GM12878 (cell line): ENCODE measurements around the gene COLQ. TPM values are rescaled to one million over a fixed set of nuclear protein-coding genes. Genes with fewer than 3 reads are reported as not detected.

Experiments used
- ATAC-seq: fragments of 200-7000 bp; cut with Tn5 transposase; 3 replicates; pipeline ENCODE4 v1.9.1; 2020; ENCODE audit warnings: mild to moderate bottlenecking, moderate library complexity
- BruUV-seq: library from RNA; stranded (reverse); fragments of 400-500 nt; replicated peaks from 2 replicates; lab custom pipeline; 2021; lab: Mats Ljungman, UMichigan
- CTCF ChIA-PET: fragments of 300-600 bp; sonication (Branson Sonifier 250); formaldehyde crosslinking; extraction: SDS; loops from one replicate; lab custom pipeline; 2021; ENCODE audit warnings: inconsistent platforms; lab: Yijun Ruan, JAX
- POLR2A ChIA-PET: fragments of 350-600 bp; formaldehyde crosslinking; extraction: SDS; loops from one replicate; lab custom pipeline; 2021; ENCODE audit warnings: inconsistent platforms; lab: Charles Lee
- RAD21 ChIA-PET: fragments of 300-600 bp; sonication (Branson Sonifier 250); formaldehyde crosslinking; loops from one replicate; lab custom pipeline; 2023; ENCODE audit warnings: antibody characterized with exemption; ENCODE audit not compliant: unreplicated experiment; lab: Charles Lee
- SMC1A ChIA-PET: fragments of 300-600 bp; sonication (Branson Sonifier 250); formaldehyde crosslinking; loops from one replicate; lab custom pipeline; 2023; ENCODE audit not compliant: unreplicated experiment, uncharacterized antibody; lab: Charles Lee
- DNase-seq: peaks from one replicate; pipeline ENCODE4 v3.0.0-alpha.2; 2011; ENCODE audit warnings: low read depth, low spot score
- FAIRE-seq: peaks from 3 replicates; lab custom pipeline; 2011; peaks lifted over from hg19 to GRCh38; lab: Jason Lieb, UNC
- H2AFZ ChIP-seq: 2 replicates; pipeline ENCODE4 v1.6.0; 2011; ENCODE audit warnings: low read depth, low read length, control low read depth; ENCODE audit not compliant: control insufficient read depth
- H3K27ac ChIP-seq: 2 replicates; pipeline ENCODE4 v1.5.1; 2011; ENCODE audit warnings: control low read depth; ENCODE audit not compliant: control insufficient read depth, insufficient read depth
- H3K27me3 ChIP-seq, 2 experiments: replicated peaks in 1 of 2; 2 replicates each; pipeline versions ENCODE4 v1.6.0 to v1.6.1; 2011; ENCODE audit warnings: low read length in 1 of 2; ENCODE audit not compliant: control insufficient read depth in 2 of 2, insufficient read depth in 2 of 2
- H3K36me3 ChIP-seq, 2 experiments: 2 replicates each; pipeline ENCODE4 v1.5.1; 2011; ENCODE audit warnings: low read length in 1 of 2; ENCODE audit not compliant: control insufficient read depth in 2 of 2, insufficient read depth in 2 of 2
- H3K4me1 ChIP-seq: 2 replicates; pipeline ENCODE4 v1.6.1; 2011; ENCODE audit warnings: mild to moderate bottlenecking, low read length, moderate library complexity, mixed read lengths; ENCODE audit not compliant: control insufficient read depth, insufficient read depth
- H3K4me2 ChIP-seq: 2 replicates; pipeline ENCODE4 v1.6.0; 2011; ENCODE audit warnings: control low read depth; ENCODE audit not compliant: control insufficient read depth, insufficient read depth
- H3K4me3 ChIP-seq: fragments of 200-600 bp; sonication (generic); 2 replicates; pipeline ENCODE4 v1.5.1; 2016
- H3K79me2 ChIP-seq: 2 replicates; pipeline ENCODE4 v1.6.0; 2011; ENCODE audit warnings: low read length; ENCODE audit not compliant: control insufficient read depth, insufficient read depth
- H3K9ac ChIP-seq: 2 replicates; pipeline ENCODE4 v1.8.0; 2011; ENCODE audit warnings: low read length, control low read depth, mixed read lengths; ENCODE audit not compliant: control insufficient read depth, insufficient read depth
- H3K9me3 ChIP-seq: replicated peaks from 3 replicates; pipeline ENCODE4 v1.5.1; 2011; ENCODE audit warnings: mild to moderate bottlenecking, low read length; ENCODE audit not compliant: control insufficient read depth, insufficient read depth
- H4K20me1 ChIP-seq: 2 replicates; pipeline ENCODE4 v1.6.0; 2011; ENCODE audit not compliant: control insufficient read depth, insufficient read depth
- CEBPB ChIP-seq, 2 experiments: fragments of 150-350 bp in 1 of 2; IDR thresholded peaks; 2 replicates each; pipeline ENCODE4 v1.6.1; 2012 to 2014; ENCODE audit warnings: low read depth in 2 of 2, low read length in 2 of 2, borderline replicate concordance in 1 of 2, inconsistent platforms in 1 of 2
- FOXM1 ChIP-seq: IDR thresholded peaks from 2 replicates; pipeline ENCODE4 v1.6.1; 2012; ENCODE audit warnings: low read depth, mild to moderate bottlenecking, inconsistent platforms, low read length, moderate library complexity
- JUNB ChIP-seq: IDR thresholded peaks from 2 replicates; pipeline ENCODE4 v1.6.1; 2016; ENCODE audit warnings: antibody characterized with exemption, mild to moderate bottlenecking
- NFYA ChIP-seq: IDR thresholded peaks from 2 replicates; pipeline ENCODE4 v1.6.1; 2011; ENCODE audit warnings: low read depth, mild to moderate bottlenecking, low read length, improper control_type of control experiment, borderline replicate concordance
- NR2C1 ChIP-seq: fragments of 450-650 bp; IDR thresholded peaks from 2 replicates; pipeline ENCODE4 v1.6.1; 2017; ENCODE audit warnings: antibody characterized with exemption, mild to moderate bottlenecking, moderate library complexity
- NR2F1 ChIP-seq: fragments of 450-650 bp; conservative IDR thresholded peaks from 2 replicates; pipeline ENCODE4 v1.6.1; 2017; ENCODE audit warnings: mild to moderate bottlenecking
- PAX5 ChIP-seq: IDR thresholded peaks from 2 replicates; pipeline ENCODE4 v1.6.1; 2011; ENCODE audit warnings: low read depth, low read length, borderline replicate concordance
- POLR2AphosphoS5 ChIP-seq: IDR thresholded peaks from 2 replicates; pipeline ENCODE4 v1.6.1; 2011; ENCODE audit warnings: mild to moderate bottlenecking, low read length, inconsistent platforms
- RUNX3 ChIP-seq: IDR thresholded peaks from 2 replicates; pipeline ENCODE4 v1.6.1; 2012; ENCODE audit warnings: low read length, inconsistent platforms
- SIN3A ChIP-seq: IDR thresholded peaks from 2 replicates; pipeline ENCODE4 v1.6.1; 2012; ENCODE audit warnings: low read depth, low read length, improper control_type of control experiment
- SRF ChIP-seq, 2 experiments: IDR thresholded peaks; 2 replicates each; pipeline ENCODE4 v1.6.1; 2011; ENCODE audit warnings: low read depth in 2 of 2, low read length in 2 of 2, mild to moderate bottlenecking in 1 of 2, moderate library complexity in 1 of 2
- STAT3 ChIP-seq: IDR thresholded peaks from 2 replicates; pipeline ENCODE4 v1.6.1; 2011; ENCODE audit warnings: low read depth, low read length, improper control_type of control experiment
- ZNF384 ChIP-seq: IDR thresholded peaks from 2 replicates; pipeline ENCODE4 v1.6.1; 2012; ENCODE audit warnings: low read depth, mild to moderate bottlenecking, low read length, improper control_type of control experiment, borderline replicate concordance
- ZNF622 ChIP-seq: fragments of 450-650 bp; IDR thresholded peaks from 2 replicates; pipeline ENCODE4 v1.6.1; 2017; ENCODE audit warnings: mild to moderate bottlenecking, inconsistent platforms
- WGBS: methylation state at CpG from one replicate; pipeline ENCODE4 v1.1.6; 2016; ENCODE audit warnings: low lambda C conversion rate; ENCODE audit not compliant: insufficient replicate concordance, insufficient coverage; ENCODE audit errors: missing lambda C conversion rate; 5-methylcytosine and 5-hydroxymethylcytosine counted together
- in situ Hi-C: fragments of 300-500 bp; cut with MboI; formaldehyde crosslinking; loops from 9 replicates; pipeline ENCODE4 v1.14.3; 2018; ENCODE audit warnings: mixed read lengths
- intact Hi-C: fragments of 100-400 bp; cut with micrococcal nuclease; formaldehyde crosslinking; loops from one replicate; pipeline ENCODE4 v1.14.2; 2022; ENCODE audit not compliant: unreplicated experiment
- polyA plus RNA-seq, 11 experiments: library from polyadenylated mRNA; depleted of rRNA in 4 of 11; unstranded in 6 of 11; stranded (reverse) in 5 of 11; fragments of >200 nt; fragmentation: Nextera tagmentation in 4 of 11; fragmentation: Illumina TruSeq in 1 of 11; extraction: Ambion mirVana in 4 of 11; extraction: Trizol in 1 of 11; gene quantifications; 1 replicate in 1 of 11; 2 replicates in 10 of 11; pipeline versions ENCODE4 v1.2.1 to v1.2.3, GENCODE V29; 2011 to 2016; ENCODE audit warnings: inconsistent platforms in 2 of 11, missing spikeins in 2 of 11, low read depth in 1 of 11
- total RNA-seq, 4 experiments: library from RNA; depleted of rRNA in 3 of 4; stranded (reverse); fragments of >200 nt in 3 of 4; fragmentation: Illumina TruSeq in 1 of 4; extraction: Trizol in 1 of 4; gene quantifications; 2 replicates each; pipeline versions ENCODE4 v1.2.1 to v1.2.3, GENCODE V29; 2013 to 2021
- TF ChIP-seq, protein P1 (sequence below): IDR thresholded peaks from 2 replicates; pipeline ENCODE4 v1.6.1; 2012; ENCODE audit warnings: mild to moderate bottlenecking, low read depth, low read length
- TF ChIP-seq, protein P2 (sequence below): fragments of 450-650 bp; IDR thresholded peaks from 2 replicates; pipeline ENCODE4 v1.6.1; 2017; ENCODE audit warnings: antibody characterized with exemption, mild to moderate bottlenecking, moderate library complexity
- TF ChIP-seq, protein P3 (sequence below): IDR thresholded peaks from 2 replicates; pipeline ENCODE4 v1.6.1; 2011; ENCODE audit warnings: low read depth, low read length, improper control_type of control experiment, borderline replicate concordance

The COLQ gene
- total and polyA plus RNA-seq, 10 of the 15 experiments (the other 5 are each of a cell fraction or from before 2014, with no cell fraction given) = 0.13 to 2.7 (median 0.70) TPM

DNA sequence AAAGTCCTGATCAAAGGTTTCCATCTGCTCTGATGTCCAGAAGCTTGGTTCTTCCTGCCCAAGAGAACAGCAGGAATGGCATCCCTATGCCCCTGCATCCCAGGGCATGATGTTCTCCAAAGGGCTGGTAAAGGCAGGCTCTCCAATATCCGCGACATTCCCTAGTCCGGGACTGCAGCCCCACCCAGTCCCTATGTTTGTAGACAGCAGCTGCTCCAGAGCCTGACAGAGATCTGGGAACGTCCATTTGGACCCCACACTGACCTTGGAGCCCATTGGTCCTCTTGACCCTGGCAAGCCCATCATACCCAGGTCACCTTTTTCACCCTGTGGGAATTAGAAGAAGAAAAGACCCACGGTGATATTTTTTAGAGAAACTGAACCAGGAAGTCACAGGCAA, 46.3 kb downstream of the COLQ start:
- POLR2A ChIA-PET = no interaction called here
- no peak for DNase-seq
- in situ Hi-C loops = no loop called here
- Histone ChIP-seq H3K4me2 (no peak overlapping the region), H3K79me2 (no peaks in the 10 kb centered on the region), H3K36me3 (no peaks in the 10 kb centered on the region)
- CTCF ChIA-PET = no interaction called here
- BruUV-seq = no TSS peak
- TF ChIP-seq POLR2AphosphoS5 (no peak), NR2C1 (no peak), NR2F1 (no peak), PAX5 (no peak), ZNF384 (no peak), FOXM1 (no peak), JUNB (no peak), CEBPB (IDR thresholded peaks at IDR 0.05; ENCODE audit: borderline replicate concordance in 1 of 2, low read depth in 2 of 2, low read length in 2 of 2) (no peak), SIN3A (no peak), ZNF622 (no peak), NFYA (no peak), STAT3 (no peak), RUNX3 (no peak), SRF (IDR thresholded peaks at IDR 0.05; ENCODE audit: low read depth in 2 of 2, low read length in 2 of 2) (no peak)
- TF ChIP-seq, protein P1, sequence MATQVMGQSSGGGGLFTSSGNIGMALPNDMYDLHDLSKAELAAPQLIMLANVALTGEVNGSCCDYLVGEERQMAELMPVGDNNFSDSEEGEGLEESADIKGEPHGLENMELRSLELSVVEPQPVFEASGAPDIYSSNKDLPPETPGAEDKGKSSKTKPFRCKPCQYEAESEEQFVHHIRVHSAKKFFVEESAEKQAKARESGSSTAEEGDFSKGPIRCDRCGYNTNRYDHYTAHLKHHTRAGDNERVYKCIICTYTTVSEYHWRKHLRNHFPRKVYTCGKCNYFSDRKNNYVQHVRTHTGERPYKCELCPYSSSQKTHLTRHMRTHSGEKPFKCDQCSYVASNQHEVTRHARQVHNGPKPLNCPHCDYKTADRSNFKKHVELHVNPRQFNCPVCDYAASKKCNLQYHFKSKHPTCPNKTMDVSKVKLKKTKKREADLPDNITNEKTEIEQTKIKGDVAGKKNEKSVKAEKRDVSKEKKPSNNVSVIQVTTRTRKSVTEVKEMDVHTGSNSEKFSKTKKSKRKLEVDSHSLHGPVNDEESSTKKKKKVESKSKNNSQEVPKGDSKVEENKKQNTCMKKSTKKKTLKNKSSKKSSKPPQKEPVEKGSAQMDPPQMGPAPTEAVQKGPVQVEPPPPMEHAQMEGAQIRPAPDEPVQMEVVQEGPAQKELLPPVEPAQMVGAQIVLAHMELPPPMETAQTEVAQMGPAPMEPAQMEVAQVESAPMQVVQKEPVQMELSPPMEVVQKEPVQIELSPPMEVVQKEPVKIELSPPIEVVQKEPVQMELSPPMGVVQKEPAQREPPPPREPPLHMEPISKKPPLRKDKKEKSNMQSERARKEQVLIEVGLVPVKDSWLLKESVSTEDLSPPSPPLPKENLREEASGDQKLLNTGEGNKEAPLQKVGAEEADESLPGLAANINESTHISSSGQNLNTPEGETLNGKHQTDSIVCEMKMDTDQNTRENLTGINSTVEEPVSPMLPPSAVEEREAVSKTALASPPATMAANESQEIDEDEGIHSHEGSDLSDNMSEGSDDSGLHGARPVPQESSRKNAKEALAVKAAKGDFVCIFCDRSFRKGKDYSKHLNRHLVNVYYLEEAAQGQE = no peak
- TF ChIP-seq, protein P2, sequence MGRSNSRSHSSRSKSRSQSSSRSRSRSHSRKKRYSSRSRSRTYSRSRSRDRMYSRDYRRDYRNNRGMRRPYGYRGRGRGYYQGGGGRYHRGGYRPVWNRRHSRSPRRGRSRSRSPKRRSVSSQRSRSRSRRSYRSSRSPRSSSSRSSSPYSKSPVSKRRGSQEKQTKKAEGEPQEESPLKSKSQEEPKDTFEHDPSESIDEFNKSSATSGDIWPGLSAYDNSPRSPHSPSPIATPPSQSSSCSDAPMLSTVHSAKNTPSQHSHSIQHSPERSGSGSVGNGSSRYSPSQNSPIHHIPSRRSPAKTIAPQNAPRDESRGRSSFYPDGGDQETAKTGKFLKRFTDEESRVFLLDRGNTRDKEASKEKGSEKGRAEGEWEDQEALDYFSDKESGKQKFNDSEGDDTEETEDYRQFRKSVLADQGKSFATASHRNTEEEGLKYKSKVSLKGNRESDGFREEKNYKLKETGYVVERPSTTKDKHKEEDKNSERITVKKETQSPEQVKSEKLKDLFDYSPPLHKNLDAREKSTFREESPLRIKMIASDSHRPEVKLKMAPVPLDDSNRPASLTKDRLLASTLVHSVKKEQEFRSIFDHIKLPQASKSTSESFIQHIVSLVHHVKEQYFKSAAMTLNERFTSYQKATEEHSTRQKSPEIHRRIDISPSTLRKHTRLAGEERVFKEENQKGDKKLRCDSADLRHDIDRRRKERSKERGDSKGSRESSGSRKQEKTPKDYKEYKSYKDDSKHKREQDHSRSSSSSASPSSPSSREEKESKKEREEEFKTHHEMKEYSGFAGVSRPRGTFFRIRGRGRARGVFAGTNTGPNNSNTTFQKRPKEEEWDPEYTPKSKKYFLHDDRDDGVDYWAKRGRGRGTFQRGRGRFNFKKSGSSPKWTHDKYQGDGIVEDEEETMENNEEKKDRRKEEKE = no peak
- TF ChIP-seq, protein P3, sequence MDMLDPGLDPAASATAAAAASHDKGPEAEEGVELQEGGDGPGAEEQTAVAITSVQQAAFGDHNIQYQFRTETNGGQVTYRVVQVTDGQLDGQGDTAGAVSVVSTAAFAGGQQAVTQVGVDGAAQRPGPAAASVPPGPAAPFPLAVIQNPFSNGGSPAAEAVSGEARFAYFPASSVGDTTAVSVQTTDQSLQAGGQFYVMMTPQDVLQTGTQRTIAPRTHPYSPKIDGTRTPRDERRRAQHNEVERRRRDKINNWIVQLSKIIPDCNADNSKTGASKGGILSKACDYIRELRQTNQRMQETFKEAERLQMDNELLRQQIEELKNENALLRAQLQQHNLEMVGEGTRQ = no peak
- TF ChIP-seq, all 136 proteins: peak for 0
- Histone ChIP-seq H2AFZ (no peak overlapping the region), H3K27ac (no peak overlapping the region), H4K20me1 (no peaks in the 10 kb centered on the region), H3K27me3 (no peaks in the 10 kb centered on the region), H3K4me3 (no peak overlapping the region), H3K9me3 (no peaks in the 10 kb centered on the region), H3K9ac (no peak overlapping the region), H3K4me1 (no peaks in the 10 kb centered on the region)
- ATAC-seq (no peak), FAIRE-seq (no peak)
- intact Hi-C loops = no loop called here
- WGBS = 60% methylated on average over 5 of the region's 5 CpGs
- ChIA-PET SMC1A (interaction anchor here (0.6 kb wide), 1 partner anchor 9 kb away, joined by 3 read pairs; no protein-coding TSS in a partner anchor), RAD21 (no interaction called here)
